ENCODE measurements around the gene CCNL2. TPM values are rescaled to one million over a fixed set of nuclear protein-coding genes. Genes with fewer than 3 reads are reported as not detected.

CCNL2 gene
- total and polyA plus RNA-seq, 2 of the 13 experiments (the other 11 are each of a cell fraction or from before 2014, with no cell fraction given) = 105 to 340 TPM

GRCh38 chr1:1441002-1441888 is 42.1 kb upstream of the CCNL2 start (continued):
- TF ChIP-seq ZBTB33 (CRISPR knock-in tag; IDR thresholded peaks at IDR 0.05) (no peak; the same call in 1 of the 2 replicates), ZNF766 (CRISPR knock-in tag; IDR thresholded peaks at IDR 0.05; ENCODE audit: borderline replicate concordance) (no peak), ZBTB21 (CRISPR knock-in tag; IDR thresholded peaks at IDR 0.05) (no peak; the same call in 1 of the 2 replicates), HOMEZ (CRISPR knock-in tag; IDR thresholded peaks at IDR 0.05; ENCODE audit: low read depth) (no peak), HDAC6 (IDR thresholded peaks at IDR 0.05; ENCODE audit: low read depth, low read length) (no peak), ZNF280D (CRISPR knock-in tag; IDR thresholded peaks at IDR 0.05) (no peak), JUNB (CRISPR knock-in tag; IDR thresholded peaks at IDR 0.05; ENCODE audit: borderline replicate concordance) (no peak), GPN1 (CRISPR knock-in tag; IDR thresholded peaks at IDR 0.05; ENCODE audit: borderline replicate concordance) (no peak), PRMT3 (CRISPR knock-in tag; IDR thresholded peaks at IDR 0.05; ENCODE audit: borderline replicate concordance, low read depth) (no peak), MYNN (CRISPR knock-in tag; IDR thresholded peaks at IDR 0.05; ENCODE audit: low read depth) (no peak), SETDB1 (CRISPR knock-in tag; IDR thresholded peaks at IDR 0.05; ENCODE audit: borderline replicate concordance) (no peak), LRRFIP1 (CRISPR knock-in tag; conservative IDR thresholded peaks at IDR 0.05) (no peak)
